Lower leg skin (tissue), 3 donors: ENCODE data around the gene PDCL3.

Experiments
- CTCF ChIP-seq, 3 donors: fragments of 450-650 bp; IDR thresholded peaks; one replicate each; pipeline ENCODE4 v1.5.1; 2016; ENCODE audit warnings: antibody characterized with exemption in 3 of 3, mild to moderate bottlenecking in 3 of 3, moderate library complexity in 2 of 3
- POLR2A ChIP-seq, 2 donors: fragments of 450-650 bp; IDR thresholded peaks; one replicate each; pipeline ENCODE4 v1.6.1; 2016 to 2017; ENCODE audit warnings: antibody characterized with exemption in 2 of 2, mild to moderate bottlenecking in 1 of 2, moderate library complexity in 1 of 2

- TF ChIP-seq CTCF (IDR thresholded peaks at IDR 0.05) (no peak), POLR2A (IDR thresholded peaks at IDR 0.05) (no peak)
These were observed 43.5 kb downstream of the PDCL3 start for GRCh38 chr2:100606332-100606725.
